Retinal pigment epithelial cell (primary cell): ENCODE results near the gene SZRD1.

ENCODE experiments used
- DNase-seq: peaks from one replicate; pipeline ENCODE4 v3.0.0-alpha.2; 2010; ENCODE audit warnings: low read depth
- H3K4me3 ChIP-seq: 2 replicates; pipeline ENCODE4 v1.5.1; 2011; ENCODE audit warnings: mild to moderate bottlenecking, low read length, control low read depth, moderate library complexity
- TF ChIP-seq, protein P1 (sequence below): conservative IDR thresholded peaks from 2 replicates; pipeline ENCODE4 v1.5.1; 2011; ENCODE audit warnings: low read depth, low read length, control low read depth, inconsistent platforms

Gene SZRD1

DNA sequence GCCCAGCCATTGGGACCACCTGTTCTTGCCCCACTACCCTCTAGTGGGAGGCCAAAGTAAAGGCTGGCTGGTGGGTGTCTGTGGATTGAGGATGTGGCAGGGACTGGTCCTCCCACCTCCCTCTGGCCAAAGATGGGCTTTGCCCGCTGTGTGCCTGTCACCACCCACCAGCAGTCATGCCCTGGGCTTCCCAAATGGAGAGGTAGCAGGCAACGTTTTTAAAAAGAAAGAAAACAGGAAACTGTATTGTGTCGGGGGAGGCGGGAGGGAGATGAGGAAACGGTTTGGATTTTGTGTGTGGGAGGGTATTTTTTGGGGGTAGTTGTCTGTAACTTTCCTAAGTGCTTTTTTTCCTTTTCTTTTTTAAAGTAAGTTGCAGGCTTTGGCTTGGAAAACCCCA is 30.1 kb downstream of the SZRD1 start:
- H3K4me3 ChIP-seq: no peak overlapping the region
- no peak for DNase-seq
- TF ChIP-seq, protein P1, sequence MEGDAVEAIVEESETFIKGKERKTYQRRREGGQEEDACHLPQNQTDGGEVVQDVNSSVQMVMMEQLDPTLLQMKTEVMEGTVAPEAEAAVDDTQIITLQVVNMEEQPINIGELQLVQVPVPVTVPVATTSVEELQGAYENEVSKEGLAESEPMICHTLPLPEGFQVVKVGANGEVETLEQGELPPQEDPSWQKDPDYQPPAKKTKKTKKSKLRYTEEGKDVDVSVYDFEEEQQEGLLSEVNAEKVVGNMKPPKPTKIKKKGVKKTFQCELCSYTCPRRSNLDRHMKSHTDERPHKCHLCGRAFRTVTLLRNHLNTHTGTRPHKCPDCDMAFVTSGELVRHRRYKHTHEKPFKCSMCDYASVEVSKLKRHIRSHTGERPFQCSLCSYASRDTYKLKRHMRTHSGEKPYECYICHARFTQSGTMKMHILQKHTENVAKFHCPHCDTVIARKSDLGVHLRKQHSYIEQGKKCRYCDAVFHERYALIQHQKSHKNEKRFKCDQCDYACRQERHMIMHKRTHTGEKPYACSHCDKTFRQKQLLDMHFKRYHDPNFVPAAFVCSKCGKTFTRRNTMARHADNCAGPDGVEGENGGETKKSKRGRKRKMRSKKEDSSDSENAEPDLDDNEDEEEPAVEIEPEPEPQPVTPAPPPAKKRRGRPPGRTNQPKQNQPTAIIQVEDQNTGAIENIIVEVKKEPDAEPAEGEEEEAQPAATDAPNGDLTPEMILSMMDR: no peak

DNA sequence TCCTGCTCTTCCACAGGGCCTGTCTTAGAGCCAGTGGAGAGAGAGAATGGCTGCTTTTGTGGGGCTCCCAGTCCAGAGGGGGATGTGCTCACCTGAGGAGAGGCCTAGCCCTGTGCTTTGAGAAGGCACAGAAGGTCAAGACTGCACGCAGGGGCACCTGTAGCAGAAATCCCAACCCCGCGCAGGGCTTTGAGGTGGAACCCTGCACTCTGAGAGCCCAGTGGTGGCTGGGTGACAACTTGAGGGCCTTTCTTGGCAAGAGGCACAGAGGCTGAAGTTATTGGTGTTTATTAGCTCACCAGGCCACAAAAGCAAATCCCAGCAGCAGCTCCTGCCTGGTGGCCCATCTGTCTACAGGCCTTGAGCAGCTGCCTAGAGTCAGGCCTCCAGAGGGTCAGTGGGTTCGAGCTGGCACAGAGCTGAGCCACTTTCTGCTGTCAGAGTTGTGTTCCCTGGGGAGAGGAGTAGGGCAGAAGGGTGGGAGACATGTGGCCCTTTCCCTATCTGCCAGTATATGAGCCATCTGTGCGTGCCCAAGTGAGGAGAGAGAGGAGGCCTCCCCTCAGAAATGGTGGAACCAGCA is 31.4 kb downstream of the SZRD1 start:
- TF ChIP-seq, protein P1: no peak
- H3K4me3 ChIP-seq: no peak overlapping the region
- no peak for DNase-seq

GRCh38 chr1:16402742-16403141 is 35.7 kb downstream of the SZRD1 start:
- TF ChIP-seq, protein P1: no peak
- no peak for DNase-seq
- no peak overlapping the region for H3K4me3 ChIP-seq

DNA sequence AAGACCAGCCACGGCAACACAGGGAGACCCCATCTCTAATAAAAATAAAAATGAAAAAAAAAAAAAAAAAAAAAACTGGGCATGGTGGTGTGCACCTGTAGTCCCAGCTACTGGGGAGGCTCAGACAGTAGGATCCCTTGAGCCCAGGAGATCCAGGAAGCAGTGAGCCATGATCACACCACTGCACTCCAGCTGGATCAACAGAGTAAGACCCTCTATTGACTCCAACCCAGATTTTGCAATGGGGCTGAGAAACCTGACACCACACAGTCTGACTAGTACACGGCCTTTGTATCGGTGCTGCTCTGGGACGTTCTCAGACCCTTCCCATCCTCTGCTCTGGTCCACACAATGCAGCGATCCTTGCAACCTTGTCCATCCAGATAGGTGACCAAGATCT is 38.4 kb downstream of the SZRD1 start:
- no peak for DNase-seq
- TF ChIP-seq, protein P1: no peak
- H3K4me3 ChIP-seq: no peak overlapping the region

DNA sequence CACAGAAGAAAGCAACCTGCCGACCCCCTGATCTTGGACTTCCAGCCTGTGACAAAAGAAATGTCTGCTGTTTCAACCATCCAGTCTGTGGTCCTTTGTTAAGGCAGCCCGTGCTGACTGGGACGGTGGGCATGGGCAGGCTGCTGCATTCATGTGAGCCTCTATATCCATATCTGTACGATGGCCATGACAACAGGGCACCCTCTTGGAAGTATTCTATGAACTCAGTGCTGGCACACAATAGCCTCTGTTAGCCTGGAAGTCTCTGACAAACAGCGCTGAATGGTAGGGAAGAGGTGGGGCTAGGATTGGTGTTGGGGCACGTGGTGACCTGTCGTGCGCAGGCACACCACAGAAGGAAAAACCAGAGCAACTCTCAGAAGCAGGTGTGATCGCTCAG is 39.8 kb downstream of the SZRD1 start:
- no peak overlapping the region for H3K4me3 ChIP-seq
- TF ChIP-seq, protein P1: no peak
- DNase-seq: no peak

- no peak for DNase-seq
- H3K4me3 ChIP-seq: no peak overlapping the region
- TF ChIP-seq, protein P1: no peak
Measured at GRCh38 chr1:16409536-16410152, 42.6 kb downstream of the SZRD1 start.

DNA sequence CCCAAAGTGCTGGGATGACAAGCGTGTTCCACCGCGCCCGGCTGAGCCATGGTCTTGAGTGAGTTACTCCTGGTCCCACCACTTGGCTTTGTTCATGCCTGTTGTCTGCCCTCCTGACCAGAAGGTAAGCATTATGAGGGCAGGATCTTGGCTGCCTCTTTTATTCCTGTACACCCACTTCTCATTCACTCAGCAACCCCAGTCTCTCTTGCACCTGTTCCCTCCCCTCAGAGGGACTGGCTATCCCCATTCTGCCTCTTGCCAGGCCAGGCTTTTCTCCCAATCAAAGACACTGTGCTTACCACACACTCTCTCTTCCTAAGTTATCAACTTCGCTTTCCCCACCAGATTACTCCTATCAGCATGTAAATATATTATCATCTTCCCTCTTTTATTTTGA is 43.8 kb downstream of the SZRD1 start:
- no peak for DNase-seq
- TF ChIP-seq, protein P1: no peak

More for the DNA sequence above, 43.8 kb downstream of the SZRD1 start:
- no peak overlapping the region for H3K4me3 ChIP-seq
